ENCODE results near the gene MAN1A2. TPM values are rescaled to one million over a fixed set of nuclear protein-coding genes. Genes with fewer than 3 reads are reported as not detected.

MAN1A2 gene
- total and polyA plus RNA-seq, 9 of the 15 experiments (the other 6 are each of a cell fraction or from before 2014, with no cell fraction given) = 4.2 to 38.4 (median 18.7) TPM

Other genes starting within 250 kb of the MAN1A2 start
- gene TRIM45, start 245.7 kb upstream of the MAN1A2 start, total RNA-seq (2014; rRNA removed) = 1.9 and 3.1 TPM in 2 replicates
- gene TRIM45, start 245.7 kb upstream of the MAN1A2 start, total RNA-seq (2014; rRNA removed; fragmentation: Illumina TruSeq; extraction: Trizol) = 2.5 and 3.5 TPM in 2 replicates
- gene TRIM45, start 245.7 kb upstream of the MAN1A2 start, total RNA-seq (2015; rRNA removed; fragmentation: Illumina TruSeq; extraction: Trizol) = 2.2 and 2.3 TPM in 2 replicates
- gene TRIM45, start 245.7 kb upstream of the MAN1A2 start, total RNA-seq (2021) = 3.6 and 5.3 TPM in 2 replicates
- gene TRIM45, start 245.7 kb upstream of the MAN1A2 start, polyA plus RNA-seq (2011; rRNA removed) = 5.5 and 6.2 TPM in 2 replicates
- gene TRIM45, start 245.7 kb upstream of the MAN1A2 start, polyA plus RNA-seq (2014; fragmentation: Illumina TruSeq; extraction: Trizol) = 3.8 and 4.1 TPM in 2 replicates
- gene TRIM45, start 245.7 kb upstream of the MAN1A2 start, polyA plus RNA-seq (2014; fragmentation: Nextera tagmentation; extraction: Ambion mirVana) = 1 to 10 TPM; 2.5 to 4.3 TPM
- gene TRIM45, start 245.7 kb upstream of the MAN1A2 start, polyA plus RNA-seq (2014; rRNA removed) = 4.1 and 5.1 TPM in 2 replicates
- not detected in 2 replicates for gene VTCN1, start 156.5 kb upstream of the MAN1A2 start, total RNA-seq (2014; rRNA removed)
- gene VTCN1, start 156.5 kb upstream of the MAN1A2 start, total RNA-seq (2014; rRNA removed; fragmentation: Illumina TruSeq; extraction: Trizol) = not detected in 2 replicates
- gene VTCN1, start 156.5 kb upstream of the MAN1A2 start, total RNA-seq (2015; rRNA removed; fragmentation: Illumina TruSeq; extraction: Trizol) = not detected in 2 replicates
- not detected in 2 replicates for gene VTCN1, start 156.5 kb upstream of the MAN1A2 start, total RNA-seq (2021)
- not detected in 2 replicates for gene VTCN1, start 156.5 kb upstream of the MAN1A2 start, polyA plus RNA-seq (2011; rRNA removed)
- gene VTCN1, start 156.5 kb upstream of the MAN1A2 start, polyA plus RNA-seq (2014; fragmentation: Illumina TruSeq; extraction: Trizol) = not detected in 2 replicates
- gene VTCN1, start 156.5 kb upstream of the MAN1A2 start, polyA plus RNA-seq (2014; fragmentation: Nextera tagmentation; extraction: Ambion mirVana) = not detected
- not detected in 2 replicates for gene VTCN1, start 156.5 kb upstream of the MAN1A2 start, polyA plus RNA-seq (2014; rRNA removed)
- gene TENT5C, start 238.6 kb downstream of the MAN1A2 start, total RNA-seq (2014; rRNA removed) = 1.8 and 3.6 TPM in 2 replicates
- 4.5 and 5.2 TPM in 2 replicates for gene TENT5C, start 238.6 kb downstream of the MAN1A2 start, total RNA-seq (2014; rRNA removed; fragmentation: Illumina TruSeq; extraction: Trizol)
- 2.5 and 2.8 TPM in 2 replicates for gene TENT5C, start 238.6 kb downstream of the MAN1A2 start, total RNA-seq (2015; rRNA removed; fragmentation: Illumina TruSeq; extraction: Trizol)
- gene TENT5C, start 238.6 kb downstream of the MAN1A2 start, total RNA-seq (2021) = 7.1 and 7.7 TPM in 2 replicates
- gene TENT5C, start 238.6 kb downstream of the MAN1A2 start, polyA plus RNA-seq (2011; rRNA removed) = 7.7 and 8.2 TPM in 2 replicates
- gene TENT5C, start 238.6 kb downstream of the MAN1A2 start, polyA plus RNA-seq (2014; fragmentation: Illumina TruSeq; extraction: Trizol) = 3.4 and 4.0 TPM in 2 replicates
- 1 to 10 TPM; 3.8 to 5.0 TPM for gene TENT5C, start 238.6 kb downstream of the MAN1A2 start, polyA plus RNA-seq (2014; fragmentation: Nextera tagmentation; extraction: Ambion mirVana)
- gene TENT5C, start 238.6 kb downstream of the MAN1A2 start, polyA plus RNA-seq (2014; rRNA removed) = 2.8 and 2.9 TPM in 2 replicates

Measured in K562 (cell line).